ENCODE results near the gene SPATA2L.

DNA sequence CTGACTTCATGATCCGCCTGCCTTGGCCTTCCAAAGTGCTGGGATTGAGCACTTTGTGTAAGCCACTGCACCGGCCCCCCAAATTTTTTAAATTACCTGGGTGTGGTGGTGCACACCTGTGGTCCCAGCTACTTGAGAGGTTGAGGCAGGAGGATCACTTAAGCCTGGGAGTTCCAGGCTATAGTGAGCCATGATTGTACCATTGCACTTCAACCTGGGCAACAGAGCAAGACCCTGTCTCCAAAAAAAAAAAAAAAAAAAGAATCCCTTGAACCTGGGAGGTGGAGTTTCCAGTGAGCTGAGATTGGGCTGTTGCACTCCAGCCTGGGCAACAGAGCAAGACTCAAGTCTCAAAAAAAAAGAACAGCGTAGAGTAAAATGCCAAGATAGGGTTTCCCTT, 35.0 kb upstream of the SPATA2L start:
- TF ChIP-seq POLR2A (IDR thresholded peaks at IDR 0.05; ENCODE audit: extremely low read depth, insufficient read length): no peak
- TF ChIP-seq, protein P1, sequence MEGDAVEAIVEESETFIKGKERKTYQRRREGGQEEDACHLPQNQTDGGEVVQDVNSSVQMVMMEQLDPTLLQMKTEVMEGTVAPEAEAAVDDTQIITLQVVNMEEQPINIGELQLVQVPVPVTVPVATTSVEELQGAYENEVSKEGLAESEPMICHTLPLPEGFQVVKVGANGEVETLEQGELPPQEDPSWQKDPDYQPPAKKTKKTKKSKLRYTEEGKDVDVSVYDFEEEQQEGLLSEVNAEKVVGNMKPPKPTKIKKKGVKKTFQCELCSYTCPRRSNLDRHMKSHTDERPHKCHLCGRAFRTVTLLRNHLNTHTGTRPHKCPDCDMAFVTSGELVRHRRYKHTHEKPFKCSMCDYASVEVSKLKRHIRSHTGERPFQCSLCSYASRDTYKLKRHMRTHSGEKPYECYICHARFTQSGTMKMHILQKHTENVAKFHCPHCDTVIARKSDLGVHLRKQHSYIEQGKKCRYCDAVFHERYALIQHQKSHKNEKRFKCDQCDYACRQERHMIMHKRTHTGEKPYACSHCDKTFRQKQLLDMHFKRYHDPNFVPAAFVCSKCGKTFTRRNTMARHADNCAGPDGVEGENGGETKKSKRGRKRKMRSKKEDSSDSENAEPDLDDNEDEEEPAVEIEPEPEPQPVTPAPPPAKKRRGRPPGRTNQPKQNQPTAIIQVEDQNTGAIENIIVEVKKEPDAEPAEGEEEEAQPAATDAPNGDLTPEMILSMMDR (IDR thresholded peaks at IDR 0.05; ENCODE audit: low read depth, low read length): no peak
- TF ChIP-seq, protein P2, sequence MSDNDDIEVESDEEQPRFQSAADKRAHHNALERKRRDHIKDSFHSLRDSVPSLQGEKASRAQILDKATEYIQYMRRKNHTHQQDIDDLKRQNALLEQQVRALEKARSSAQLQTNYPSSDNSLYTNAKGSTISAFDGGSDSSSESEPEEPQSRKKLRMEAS (IDR thresholded peaks at IDR 0.05; ENCODE audit: low read depth, low read length): no peak

All from NB4 (cell line).